HG03432 (cell line): ENCODE measurements around the gene CD302.
"Not testable (repeated sequence)": the region's sequence is repeated elsewhere in the genome, so short reads cannot be mapped to it uniquely, and the experiment has no call there.

Source experiments
- ATAC-seq: cut with Tn5 transposase; IDR thresholded peaks from one replicate; pipeline ENCODE4 v1.9.1; 2021; ENCODE audit warnings: mild to moderate bottlenecking, moderate library complexity; ENCODE audit not compliant: unreplicated experiment

Gene CD302, protein sequence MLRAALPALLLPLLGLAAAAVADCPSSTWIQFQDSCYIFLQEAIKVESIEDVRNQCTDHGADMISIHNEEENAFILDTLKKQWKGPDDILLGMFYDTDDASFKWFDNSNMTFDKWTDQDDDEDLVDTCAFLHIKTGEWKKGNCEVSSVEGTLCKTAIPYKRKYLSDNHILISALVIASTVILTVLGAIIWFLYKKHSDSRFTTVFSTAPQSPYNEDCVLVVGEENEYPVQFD

DNA sequence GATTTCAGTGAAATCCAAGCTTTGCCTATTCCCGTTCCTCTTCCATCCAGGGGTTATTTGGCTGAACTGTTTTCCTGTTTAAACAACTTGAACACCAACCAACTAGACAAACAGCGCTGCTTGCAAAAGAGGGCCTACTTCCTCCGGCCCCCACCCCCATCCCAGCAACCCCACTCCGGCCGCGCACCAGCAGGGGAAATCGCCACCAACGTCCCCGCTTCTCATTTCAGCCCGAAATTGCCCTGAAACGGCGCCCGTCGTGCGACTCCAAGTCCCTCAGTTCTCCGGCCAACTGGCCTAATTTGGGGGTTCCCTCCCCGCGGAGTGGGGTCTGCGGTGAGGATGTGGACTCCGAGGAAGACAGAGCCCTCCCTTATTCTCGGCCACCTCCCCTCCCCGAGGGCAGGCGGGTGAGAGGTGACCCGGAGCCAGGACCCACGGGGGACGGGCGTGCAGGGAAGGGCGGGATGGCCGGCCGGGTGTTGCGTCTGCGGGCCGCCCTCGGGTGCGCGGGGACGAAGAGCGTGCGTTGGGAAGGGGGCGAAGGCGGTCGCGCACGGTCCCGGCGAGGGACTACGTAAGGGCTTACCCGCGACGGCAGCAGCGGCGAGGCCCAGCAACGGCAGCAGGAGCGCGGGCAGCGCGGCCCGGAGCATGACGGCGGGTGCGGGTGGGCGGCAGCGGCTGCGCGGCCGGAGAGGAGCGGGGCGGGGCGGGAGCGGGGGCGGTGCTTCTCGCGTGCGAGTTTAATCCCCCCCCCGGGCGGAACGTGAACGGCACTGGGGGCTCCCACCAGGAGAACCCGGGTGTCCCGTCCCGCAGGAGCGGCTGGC lies at the start of gene CD302:
CD302 (minus strand) TSS at position 666 of the 833 bp plus-strand sequence; CDS start at position 656, 10 bp downstream.
- peak; percentile 88 for ATAC-seq

DNA sequence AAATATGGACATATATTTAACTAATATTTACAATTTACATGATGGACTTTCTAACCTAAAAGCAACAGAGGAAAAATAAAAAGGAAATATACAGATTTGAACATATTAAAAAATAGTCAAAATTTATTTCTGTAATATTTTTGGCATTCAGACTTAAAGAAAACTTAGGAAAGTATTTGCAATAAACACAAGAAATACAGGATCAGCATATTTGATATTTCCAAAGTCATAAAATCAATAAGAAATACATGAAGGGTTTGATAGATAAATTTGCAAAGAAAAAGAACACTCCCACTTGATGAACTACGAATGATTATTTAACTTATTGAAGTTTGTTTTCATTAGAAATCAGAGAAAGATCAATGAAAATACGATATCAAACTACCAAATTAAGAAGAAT lies 48.6 kb upstream of the CD302 start:
- no peak for ATAC-seq

DNA sequence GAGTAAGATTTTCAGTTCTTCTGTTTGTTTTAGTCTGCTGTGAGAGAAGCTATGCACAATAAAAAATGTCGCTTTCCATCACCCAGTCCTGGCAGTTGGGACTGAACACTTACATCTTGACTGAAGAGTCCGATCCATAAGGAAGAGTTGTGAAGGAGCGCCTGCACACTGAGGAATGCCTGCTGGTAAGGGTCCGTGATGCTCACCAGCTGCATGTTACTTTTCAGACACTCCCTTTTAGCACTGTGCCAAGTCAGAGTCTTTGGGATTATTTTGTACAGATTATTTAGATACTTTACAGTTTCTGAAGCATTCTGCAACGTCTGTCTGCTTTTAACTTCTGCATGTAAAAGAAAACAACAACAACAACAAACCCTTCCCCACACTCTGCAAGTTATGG lies 42.6 kb upstream of the CD302 start:
- ATAC-seq, result no peak

DNA sequence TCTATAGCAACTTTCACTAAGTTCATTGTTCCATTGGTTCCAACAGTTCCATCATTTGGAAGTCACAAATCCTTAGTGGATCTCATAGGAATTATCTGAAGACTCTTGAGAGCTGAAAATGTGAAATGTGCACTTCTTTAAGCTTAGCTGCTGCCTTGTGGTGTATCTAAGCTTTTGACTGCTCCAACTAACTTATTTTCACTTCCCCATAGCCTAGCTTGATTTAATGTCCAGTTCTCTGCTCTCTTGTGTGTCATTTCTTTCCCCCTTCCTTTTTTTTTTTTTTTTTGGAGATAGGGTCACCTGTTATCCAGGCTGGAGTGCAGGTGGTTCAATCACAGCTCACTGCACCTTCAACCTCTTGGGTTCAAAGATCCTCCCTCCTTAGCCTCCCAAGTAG lies 34.9 kb upstream of the CD302 start:
- no peak for ATAC-seq

DNA sequence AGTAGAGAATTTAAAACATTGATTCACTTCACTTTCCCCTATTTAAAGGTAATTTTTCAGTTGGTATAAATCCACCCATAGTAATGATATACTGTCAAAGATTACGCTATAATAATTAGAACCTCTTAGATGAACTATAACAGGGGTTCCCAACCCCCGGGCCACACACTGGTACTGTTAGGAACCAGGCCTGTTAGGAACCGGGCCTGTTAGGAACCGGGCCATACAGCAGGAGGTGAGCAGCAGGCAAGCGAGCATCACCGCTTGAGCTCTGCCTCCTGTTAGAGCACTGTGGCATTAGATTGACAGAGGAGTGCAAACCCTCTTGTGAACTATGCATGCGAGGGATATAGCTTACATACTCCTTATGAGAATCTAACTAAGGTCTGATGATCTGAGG lies 34.0 kb upstream of the CD302 start:
- no peak for ATAC-seq

DNA sequence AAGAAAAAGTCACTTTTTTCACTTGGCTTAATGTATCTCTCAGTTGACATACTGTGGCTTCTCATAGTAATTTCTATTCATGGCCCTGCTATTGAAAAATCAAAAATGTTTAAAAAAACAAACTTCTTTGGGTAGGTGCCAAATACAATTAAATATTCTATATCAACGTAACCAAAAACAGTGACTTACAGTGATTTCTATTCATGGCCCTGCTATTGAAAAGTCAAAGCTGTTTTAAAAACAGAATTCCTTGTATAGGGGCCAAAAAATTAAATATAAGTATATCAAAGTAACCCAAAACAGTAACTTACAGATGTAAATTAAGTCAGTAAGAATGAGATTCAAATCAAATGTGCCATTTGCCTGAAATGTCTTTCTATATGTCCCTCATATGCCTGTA lies 31.4 kb upstream of the CD302 start:
- no peak for ATAC-seq

DNA sequence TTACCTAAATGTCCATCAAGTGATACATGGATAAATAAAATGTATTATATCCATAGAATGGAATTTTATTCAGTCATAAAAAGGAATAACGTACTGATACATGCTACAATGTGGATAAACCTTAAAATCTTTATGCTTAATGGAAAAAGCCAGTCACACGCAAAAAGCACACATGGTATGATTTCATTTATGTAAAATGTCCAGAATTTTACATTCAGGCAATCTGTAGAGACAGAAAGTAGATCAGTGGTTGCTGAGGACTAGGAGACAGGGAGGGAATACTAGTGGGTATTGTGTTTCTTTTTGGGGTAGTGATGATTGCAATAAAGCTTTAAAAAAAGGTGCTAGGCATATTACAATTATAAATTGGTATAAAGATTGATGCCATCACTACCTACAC lies 30.7 kb upstream of the CD302 start:
- no peak for ATAC-seq

DNA sequence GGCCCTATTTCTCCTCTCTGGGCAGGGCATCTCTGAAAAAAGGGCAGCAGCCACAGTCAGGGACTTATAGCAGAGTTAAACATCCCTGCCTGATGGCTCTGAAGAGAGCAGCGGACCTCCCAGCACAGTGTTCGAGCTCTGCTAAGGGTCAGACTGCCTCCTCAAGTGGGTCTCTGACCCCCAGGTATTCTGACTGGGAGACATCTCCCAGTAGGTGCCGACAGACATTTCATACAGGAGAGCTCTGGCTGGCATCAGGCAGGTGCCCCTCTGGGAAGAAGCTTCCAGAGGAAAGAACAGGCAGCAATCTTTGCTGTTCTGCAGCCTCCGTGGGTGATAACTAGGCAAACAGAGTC lies 24.4 kb upstream of the CD302 start:
- ATAC-seq, result not testable (repeated sequence)

DNA sequence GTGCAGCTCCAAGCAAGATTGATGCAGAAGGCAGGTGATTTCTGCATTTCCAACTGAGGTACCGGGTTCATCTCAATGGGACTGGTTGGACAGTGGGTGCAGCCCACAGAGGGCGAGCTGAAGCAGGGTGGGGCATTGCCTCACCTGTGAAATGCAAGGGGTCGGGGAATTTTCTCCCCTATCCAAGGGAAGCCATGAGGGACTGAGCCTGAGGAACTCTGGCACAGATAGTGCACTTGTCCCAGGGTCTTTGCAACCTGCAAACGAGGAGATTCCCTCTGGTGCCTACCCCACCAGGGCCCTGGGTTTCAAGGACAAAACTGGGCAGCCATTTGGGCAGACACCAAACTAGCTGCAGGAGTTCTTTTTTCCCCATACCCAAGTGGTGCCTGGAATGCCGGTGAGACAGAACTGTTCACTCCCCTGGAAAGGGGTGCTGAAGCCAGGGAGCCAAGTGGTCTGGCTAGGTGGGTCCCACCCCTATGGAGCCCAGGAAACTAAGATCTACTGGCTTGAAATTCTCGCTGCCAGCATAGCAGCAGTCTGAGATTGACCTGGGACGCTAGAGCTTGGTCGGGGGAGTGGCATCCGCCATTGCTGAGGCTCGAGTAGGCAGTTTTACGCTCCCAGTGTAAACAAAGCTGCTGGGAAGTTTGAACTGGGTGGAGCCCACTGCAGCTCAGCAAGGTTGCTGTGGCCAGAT lies 23.9 kb upstream of the CD302 start:
- ATAC-seq, result not testable (repeated sequence)

DNA sequence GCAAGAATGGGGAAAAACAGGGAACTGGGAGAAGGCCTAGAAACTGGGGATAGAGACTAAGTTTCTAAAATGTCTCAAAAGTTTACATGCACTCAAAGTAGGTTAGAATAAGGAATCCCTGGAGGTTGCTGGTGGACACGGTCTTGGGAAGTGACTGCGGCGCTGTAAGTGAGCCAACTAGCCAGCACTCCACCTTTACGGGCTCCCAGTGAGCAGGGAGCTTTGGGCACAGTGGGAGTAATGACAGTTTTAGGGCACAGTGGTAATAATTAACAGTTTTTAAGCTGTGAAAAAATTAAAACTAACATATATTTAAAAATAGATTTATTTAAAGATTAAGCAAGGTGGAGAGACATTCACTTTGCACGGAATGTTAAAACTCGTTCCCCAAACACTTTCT lies 20.9 kb upstream of the CD302 start:
- no peak for ATAC-seq

DNA sequence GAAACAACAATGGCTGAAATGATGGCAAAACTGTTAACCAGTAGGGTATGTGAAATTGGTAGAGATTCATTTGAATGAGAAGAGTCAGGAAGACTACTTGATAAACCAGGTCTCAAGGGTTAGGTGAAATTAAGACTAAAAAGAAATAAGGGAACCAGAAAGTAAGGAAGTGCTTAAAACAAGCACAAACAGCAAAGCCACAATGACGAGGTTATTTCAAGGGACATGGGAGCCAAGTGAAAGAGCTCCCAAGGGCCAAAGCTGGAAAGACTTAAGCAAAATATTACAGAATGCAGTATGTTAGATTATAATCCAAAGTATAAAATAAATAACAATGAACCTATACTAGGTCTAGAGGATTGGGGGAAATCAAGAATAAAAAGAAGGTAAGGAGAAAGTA lies 19.3 kb upstream of the CD302 start:
- no peak for ATAC-seq

DNA sequence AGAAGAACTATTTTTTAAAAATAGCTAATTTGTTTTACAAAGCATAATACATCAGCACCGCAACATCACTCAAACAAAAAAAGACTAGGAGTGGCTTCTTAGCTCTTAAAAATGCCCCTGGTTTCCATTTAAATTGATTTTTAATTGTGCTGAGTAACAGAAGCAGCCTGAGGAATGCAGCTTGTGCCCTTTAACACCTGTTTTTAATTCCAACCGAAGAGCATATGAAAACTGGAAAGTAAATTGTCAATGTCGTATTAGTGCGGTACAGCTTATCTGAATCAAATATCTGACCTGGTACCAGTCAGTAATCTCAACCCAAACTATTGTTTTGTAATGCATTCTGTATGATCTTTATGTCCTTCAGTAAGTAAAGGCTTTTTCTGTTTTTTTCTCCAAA lies 13.2 kb upstream of the CD302 start:
- ATAC-seq, result no peak

DNA sequence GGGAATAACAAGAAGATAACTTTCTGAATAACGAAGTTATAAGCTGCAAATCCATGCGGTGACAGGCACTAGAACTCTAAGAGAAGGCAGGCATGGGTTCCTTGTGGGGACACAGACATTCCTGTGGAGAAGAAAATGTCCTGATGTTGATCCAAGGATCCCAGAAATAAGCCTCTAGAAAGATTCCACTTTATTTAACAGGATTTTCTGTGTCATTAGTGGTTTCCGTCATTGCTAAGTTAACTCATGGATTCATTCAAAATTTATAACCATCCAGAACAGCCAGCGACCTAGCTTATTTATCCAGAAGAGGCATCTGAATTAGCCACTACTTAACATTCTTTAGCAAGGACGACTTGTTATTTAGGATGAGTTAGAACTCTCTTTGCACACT lies 10.0 kb upstream of the CD302 start:
- no peak for ATAC-seq

DNA sequence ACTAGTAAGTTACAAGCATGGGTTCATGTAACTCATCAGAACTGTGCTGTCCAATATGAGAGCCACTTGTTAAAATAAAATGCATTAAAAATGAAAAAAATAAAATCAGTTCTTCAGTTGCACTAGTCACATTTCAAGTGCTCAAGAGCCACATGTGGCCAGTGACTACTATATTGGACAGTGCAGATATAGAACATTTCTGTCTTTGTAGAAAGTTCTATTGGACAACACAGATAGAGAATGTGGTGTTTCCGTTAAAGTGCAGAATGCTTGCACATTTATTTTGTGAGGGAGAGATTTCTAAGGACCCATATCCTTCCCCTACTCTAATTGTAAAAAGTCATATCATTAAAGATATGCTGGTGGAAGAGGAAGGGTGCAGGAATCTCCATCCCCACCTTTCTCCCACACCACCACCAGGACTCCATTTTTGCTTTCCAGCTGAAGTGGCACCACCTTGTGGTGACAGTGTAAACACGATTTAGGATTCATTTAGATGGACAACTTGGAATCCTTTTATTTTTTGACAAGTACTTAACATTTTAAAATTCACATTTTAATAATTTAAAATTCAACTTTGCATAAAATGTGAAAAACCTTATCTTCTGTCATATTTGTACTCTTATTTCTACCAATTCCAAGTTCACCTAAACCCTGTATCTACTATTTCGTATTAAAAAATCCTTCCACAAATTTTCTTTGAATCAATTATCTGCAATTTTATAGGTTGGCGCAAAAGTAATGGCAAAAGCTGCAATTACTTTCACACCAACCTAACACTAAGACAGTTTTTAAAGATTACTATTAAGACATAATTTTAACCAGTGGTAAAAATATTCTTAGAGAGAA lies 9.4 kb upstream of the CD302 start:
- ATAC-seq, result peak; percentile 39

DNA sequence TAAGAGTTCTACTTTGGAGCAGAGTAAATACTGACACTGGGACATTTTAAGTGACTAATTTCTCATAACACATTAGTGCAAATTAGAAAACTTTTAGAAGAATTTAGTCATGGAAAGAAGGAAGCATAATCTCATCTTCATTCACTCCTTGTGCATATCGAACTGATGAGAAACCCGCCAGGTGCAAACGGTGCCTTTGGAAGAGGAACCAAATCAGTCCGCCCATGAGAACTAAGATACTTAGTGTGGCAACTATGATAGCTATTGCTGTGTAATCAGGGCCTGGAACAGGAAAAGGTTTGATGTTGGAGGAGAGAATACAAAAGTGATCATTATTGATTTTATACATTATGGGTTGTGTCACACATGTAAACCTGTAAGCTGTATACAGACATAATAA lies 6.9 kb upstream of the CD302 start:
- no peak for ATAC-seq

DNA sequence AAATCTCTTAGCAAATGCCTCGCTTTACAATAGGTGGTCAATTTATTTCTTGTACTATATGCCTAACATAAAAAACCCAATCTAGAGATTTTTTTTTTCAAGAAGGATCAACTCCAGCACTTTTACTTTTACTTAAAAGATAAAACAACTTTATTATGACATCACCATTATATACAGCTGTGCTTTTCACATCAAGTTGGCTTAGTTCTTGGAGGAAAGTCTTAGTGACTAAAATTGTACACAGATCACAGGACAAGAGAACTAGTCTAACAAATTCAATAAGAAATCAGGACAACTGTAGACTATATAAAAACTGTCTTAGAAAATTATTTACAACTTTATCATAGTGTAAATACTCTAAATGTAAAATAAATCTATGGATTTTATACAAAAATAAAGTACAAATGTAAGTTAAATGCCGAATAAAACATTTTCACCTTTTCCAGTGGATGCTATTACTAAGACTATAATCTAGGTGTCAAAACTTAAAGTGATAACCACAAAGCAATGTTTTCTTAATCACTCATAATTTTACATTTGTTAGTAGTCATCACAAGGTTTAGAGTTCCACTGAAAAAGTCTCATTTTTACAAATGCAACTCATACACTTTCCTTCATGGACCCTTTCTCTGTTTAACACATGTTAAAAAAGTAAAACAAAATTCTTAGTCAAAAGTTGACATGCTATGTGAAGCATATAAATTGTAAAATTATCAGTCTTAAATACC lies 5.4 kb upstream of the CD302 start:
- no peak for ATAC-seq

DNA sequence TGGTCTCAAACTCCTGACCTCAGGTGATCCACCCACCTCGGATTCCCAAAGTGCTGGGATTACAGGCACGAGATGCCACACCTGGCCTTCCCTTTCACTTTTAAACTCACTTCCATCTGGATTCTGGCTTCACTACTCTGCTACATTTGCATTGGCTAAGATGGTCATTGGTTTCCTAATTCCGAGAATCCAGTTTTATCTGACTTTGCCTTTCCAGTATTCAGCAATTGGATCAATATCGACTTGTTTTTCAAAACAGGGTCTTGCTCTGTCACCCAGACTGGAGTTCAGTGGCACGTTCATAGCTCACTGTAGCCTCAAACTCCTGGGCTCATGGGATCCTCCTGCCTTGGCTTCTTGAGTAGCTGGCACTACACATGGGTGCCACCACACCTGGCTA lies 4.7 kb upstream of the CD302 start:
- no peak for ATAC-seq

DNA sequence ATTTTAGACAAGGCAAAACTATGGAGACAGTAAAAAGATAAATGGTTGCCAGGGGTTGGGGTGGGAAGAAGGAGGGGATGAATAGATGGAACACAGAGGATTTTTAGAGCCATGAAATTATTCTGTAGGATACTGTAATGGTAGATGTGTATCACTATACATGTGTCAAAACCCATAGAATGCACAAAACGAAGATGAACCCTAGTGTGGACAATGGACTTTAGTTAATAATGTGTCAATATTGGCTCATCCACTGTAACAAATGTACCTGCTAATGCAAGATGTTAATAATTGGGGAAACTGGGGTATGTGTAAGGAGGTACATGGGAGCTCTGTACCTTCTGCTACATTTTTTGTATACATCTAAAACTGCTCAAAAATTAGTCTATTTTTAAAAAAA lies 1.8 kb upstream of the CD302 start:
- ATAC-seq, result no peak

DNA sequence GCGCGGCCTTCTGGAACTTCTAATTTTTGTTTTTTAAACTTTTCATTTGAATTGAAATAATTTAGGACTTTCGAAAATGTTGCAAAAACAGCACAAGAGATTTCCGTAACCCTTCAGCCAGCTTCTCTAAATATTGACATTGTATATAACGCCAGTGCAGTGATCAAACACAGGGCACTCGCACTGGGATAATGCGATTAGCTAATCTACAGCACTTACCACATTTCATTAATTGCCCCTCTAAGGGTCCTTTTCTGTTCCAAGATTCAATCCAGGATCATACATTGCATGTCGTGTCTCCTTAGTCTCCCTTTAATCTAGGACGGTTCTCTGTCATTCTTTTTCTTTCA lies 343 bp upstream of the CD302 start:
- no peak for ATAC-seq

DNA sequence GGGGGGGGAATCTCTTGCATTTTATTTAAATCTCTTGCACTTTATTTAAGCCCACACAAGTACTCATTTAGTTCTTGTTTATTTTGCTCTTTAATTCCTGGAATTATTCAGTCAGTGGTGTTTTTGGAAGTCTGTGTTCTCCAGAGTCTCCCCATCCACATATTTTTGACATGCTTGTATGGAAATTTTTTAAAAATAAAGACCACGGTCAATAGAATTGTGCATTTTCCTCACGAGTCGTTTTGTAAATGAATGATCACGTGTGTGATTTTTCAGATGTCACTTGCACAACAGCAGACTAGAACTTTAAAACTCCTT lies 824 bp downstream of the CD302 start:
- ATAC-seq, result no peak
